ENCODE results near the gene RTKN. TPM values are rescaled to one million over a fixed set of nuclear protein-coding genes. Genes with fewer than 3 reads are reported as not detected.

RTKN gene
- total and polyA plus RNA-seq, 9 of the 15 experiments (the other 6 are each of a cell fraction or from before 2014, with no cell fraction given), result 0.14 to 6.9 (median 3.6) TPM

- 0 out of 2 replicates have a peak, but pooled peaks have one; percentile 14 for TF ChIP-seq JUND (IDR thresholded peaks at IDR 0.05; ENCODE audit: borderline replicate concordance, low read depth, low read length)
- TF ChIP-seq JUND (tag; IDR thresholded peaks at IDR 0.05; ENCODE audit: borderline replicate concordance, low read depth, low read length), result no peak
- TF ChIP-seq CBFB (CRISPR knock-in tag; IDR thresholded peaks at IDR 0.05), result peak; percentile 81; the same call in 1 of the 2 replicates
- peak; percentile 96 for TF ChIP-seq RFX1 (IDR thresholded peaks at IDR 0.05)
- TF ChIP-seq KLF1 (tag; IDR thresholded peaks at IDR 0.05), result peak; percentile 35; the same call in 1 of the 2 replicates
- TF ChIP-seq FOXK2 (conservative IDR thresholded peaks at IDR 0.05 in 1 of 2, IDR thresholded peaks at IDR 0.05 in 1 of 2; ENCODE audit: low read depth in 2 of 2), result no peak
- TF ChIP-seq E2F6 (IDR thresholded peaks at IDR 0.05; ENCODE audit: borderline replicate concordance in 1 of 2, extremely low read depth in 1 of 2, insufficient read depth in 1 of 2, insufficient read length in 1 of 2, low read depth in 1 of 2, low read length in 1 of 2, poor library complexity in 1 of 2, severe bottlenecking in 1 of 2), result peak; percentile 87
- no peak for TF ChIP-seq ZNF785 (CRISPR knock-in tag; IDR thresholded peaks at IDR 0.05)
- peak in 1 of 2 experiments; percentile 95; a peak in 2 of 4 replicates for TF ChIP-seq CSDE1 (IDR thresholded peaks at IDR 0.05)
- no peak for TF ChIP-seq ZBTB33 (CRISPR knock-in tag; IDR thresholded peaks at IDR 0.05)
- TF ChIP-seq TBL1XR1 (IDR thresholded peaks at IDR 0.05; ENCODE audit: low read length in 2 of 2), result no peak
- no peak; a peak in 1 of 4 replicates for TF ChIP-seq SIN3A (IDR thresholded peaks at IDR 0.05; ENCODE audit: borderline replicate concordance in 2 of 2, control insufficient read depth in 1 of 2, low read depth in 2 of 2, low read length in 2 of 2)
- no peak for TF ChIP-seq NCOA2 (IDR thresholded peaks at IDR 0.05; ENCODE audit: partially characterized antibody in 2 of 2)
- no peak for TF ChIP-seq RNF2 (IDR thresholded peaks at IDR 0.05)
- peak in 1 of 2 experiments; percentile 13; a peak in 3 of 4 replicates for TF ChIP-seq MAZ (CRISPR knock-in tag; conservative IDR thresholded peaks at IDR 0.05 in 1 of 2, IDR thresholded peaks at IDR 0.05 in 1 of 2)
- peak; percentile 4 for TF ChIP-seq SP2 (IDR thresholded peaks at IDR 0.05; ENCODE audit: extremely low read depth, low read depth, low read length, poor library complexity, severe bottlenecking)
- TF ChIP-seq, protein P1, sequence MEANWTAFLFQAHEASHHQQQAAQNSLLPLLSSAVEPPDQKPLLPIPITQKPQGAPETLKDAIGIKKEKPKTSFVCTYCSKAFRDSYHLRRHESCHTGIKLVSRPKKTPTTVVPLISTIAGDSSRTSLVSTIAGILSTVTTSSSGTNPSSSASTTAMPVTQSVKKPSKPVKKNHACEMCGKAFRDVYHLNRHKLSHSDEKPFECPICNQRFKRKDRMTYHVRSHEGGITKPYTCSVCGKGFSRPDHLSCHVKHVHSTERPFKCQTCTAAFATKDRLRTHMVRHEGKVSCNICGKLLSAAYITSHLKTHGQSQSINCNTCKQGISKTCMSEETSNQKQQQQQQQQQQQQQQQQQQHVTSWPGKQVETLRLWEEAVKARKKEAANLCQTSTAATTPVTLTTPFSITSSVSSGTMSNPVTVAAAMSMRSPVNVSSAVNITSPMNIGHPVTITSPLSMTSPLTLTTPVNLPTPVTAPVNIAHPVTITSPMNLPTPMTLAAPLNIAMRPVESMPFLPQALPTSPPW (CRISPR knock-in tag; IDR thresholded peaks at IDR 0.05), result peak; percentile 72
- peak; percentile 26 for TF ChIP-seq SAP30 (IDR thresholded peaks at IDR 0.05; ENCODE audit: borderline replicate concordance, insufficient read depth, low read depth, low read length, poor library complexity, severe bottlenecking)
- peak; percentile 97 for TF ChIP-seq BHLHE40 (IDR thresholded peaks at IDR 0.05; ENCODE audit: low read length)
- no peak for TF ChIP-seq ZBTB26 (CRISPR knock-in tag; IDR thresholded peaks at IDR 0.05)
- TF ChIP-seq HNRNPLL (IDR thresholded peaks at IDR 0.05; ENCODE audit: low read depth, low read length, poor library complexity, severe bottlenecking), result peak; percentile 95
Measured at GRCh38 chr2:74421221-74421870, 20.4 kb downstream of the RTKN start, which contains the start of the genes C2orf81 and WDR54 (continued).

Data from K562 (cell line).